BLaER1 treated with 17β-estradiol and CSF1 and Interleukin-3, amounts not matched to agents 10 nM and 100 nM (cell line): Measurements from ENCODE around the gene AK8.

Experiments
- H3K27ac ChIP-seq, 11 experiments: shearing (Covaris generic); formaldehyde crosslinking; 2 replicates each; pipeline ENCODE4 v1.8.1; 2022
- H3K27me3 ChIP-seq, 11 experiments: shearing (Covaris generic); formaldehyde crosslinking; 2 replicates each; pipeline ENCODE4 v1.8.1; 2022
- H3K36me3 ChIP-seq, 11 experiments: shearing (Covaris generic); formaldehyde crosslinking; 2 replicates each; pipeline ENCODE4 v1.8.1; 2022
- H3K4me1 ChIP-seq, 10 experiments: shearing (Covaris generic); formaldehyde crosslinking; 2 replicates each; pipeline ENCODE4 v1.8.1; 2022
- H3K4me2 ChIP-seq, 11 experiments: shearing (Covaris generic); formaldehyde crosslinking; 2 replicates each; pipeline ENCODE4 v1.8.1; 2022
- H3K4me3 ChIP-seq, 10 experiments: shearing (Covaris generic); formaldehyde crosslinking; 2 replicates each; pipeline ENCODE4 v1.8.1; 2022
- H3K9ac ChIP-seq, 11 experiments: shearing (Covaris generic); formaldehyde crosslinking; 2 replicates each; pipeline ENCODE4 v1.8.1; 2022
- H3K9me3 ChIP-seq, 11 experiments: shearing (Covaris generic); formaldehyde crosslinking; replicated peaks in 1 of 11; 2 replicates each; pipeline ENCODE4 v1.8.1; 2022
- H4K20me1 ChIP-seq, 11 experiments: shearing (Covaris generic); formaldehyde crosslinking; 2 replicates each; pipeline ENCODE4 v1.8.1; 2022
- Cebpa-rat ChIP-seq, 11 experiments: shearing (Covaris generic); IDR thresholded peaks; 2 replicates each; pipeline ENCODE4 v1.8.1; 2022

Gene AK8

GRCh38 chr9:132857616-132858342, 20.3 kb downstream of the AK8 start:
- no peaks in the 10 kb centered on the region for H3K9me3 ChIP-seq
- peak overlapping the region; percentile 36 to 86 (median 78) for H3K4me2 ChIP-seq
- H3K4me3 ChIP-seq = no peak overlapping the region; a peak in 1 of 20 replicates
- no peaks in the 10 kb centered on the region for H3K36me3 ChIP-seq
- H4K20me1 ChIP-seq = no peaks in the 10 kb centered on the region
- H3K27me3 ChIP-seq = peaks cover 10 to 24% (median 18%) of the 10 kb centered on the region in 11 experiments; a peak in 16 of 22 replicates
- no peak for TF ChIP-seq Cebpa-rat (IDR thresholded peaks at IDR 0.05)
- H3K9ac ChIP-seq = peak overlapping the region in 7 of 11 experiments; percentile 16 to 42 (median 38); a peak in 11 of 22 replicates
- H3K4me1 ChIP-seq = peaks cover 23 to 70% (median 59%) of the 10 kb centered on the region in 10 experiments
- no peak overlapping the region for H3K27ac ChIP-seq

- Histone ChIP-seq H3K36me3 (no peaks in the 10 kb centered on the region), H3K9me3 (no peaks in the 10 kb centered on the region), H3K4me3 (no peak overlapping the region), H3K27ac (no peak overlapping the region), H3K4me2 (peak overlapping the region; percentile 36 to 86 (median 78)), H3K27me3 (peaks cover 10 to 24% (median 18%) of the 10 kb centered on the region in 11 experiments; a peak in 16 of 22 replicates), H3K9ac (peak overlapping the region in 2 of 11 experiments; percentile 32 to 40; a peak in 2 of 22 replicates), H4K20me1 (no peaks in the 10 kb centered on the region), H3K4me1 (peaks cover 23 to 63% (median 54%) of the 10 kb centered on the region in 10 experiments)
- peak in 4 of 11 experiments; percentile 15 to 54 (median 29); a peak in 5 of 22 replicates for TF ChIP-seq Cebpa-rat (IDR thresholded peaks at IDR 0.05)
Measured at GRCh38 chr9:132857031-132857430, 21.1 kb downstream of the AK8 start.

GRCh38 chr9:132855904-132856303, 22.2 kb downstream of the AK8 start:
- no peaks in the 10 kb centered on the region for H3K36me3 ChIP-seq
- H3K27me3 ChIP-seq = peaks cover 10 to 24% (median 18%) of the 10 kb centered on the region in 11 experiments; a peak in 16 of 22 replicates
- H3K4me2 ChIP-seq = peak overlapping the region; percentile 3 to 86 (median 78); a peak in 19 of 22 replicates
- no peaks in the 10 kb centered on the region for H4K20me1 ChIP-seq
- no peak overlapping the region for H3K4me3 ChIP-seq
- no peak overlapping the region for H3K27ac ChIP-seq
- no peak for TF ChIP-seq Cebpa-rat (IDR thresholded peaks at IDR 0.05)
- peaks cover 29 to 63% (median 53%) of the 10 kb centered on the region in 10 experiments for H3K4me1 ChIP-seq
- no peaks in the 10 kb centered on the region for H3K9me3 ChIP-seq
- no peak overlapping the region for H3K9ac ChIP-seq

GRCh38 chr9:132854832-132855231, 23.3 kb downstream of the AK8 start:
- Histone ChIP-seq H3K27me3 (peaks cover 10 to 24% (median 18%) of the 10 kb centered on the region in 11 experiments; a peak in 16 of 22 replicates), H3K4me1 (peaks cover 34 to 68% (median 54%) of the 10 kb centered on the region in 10 experiments), H3K9me3 (no peaks in the 10 kb centered on the region), H4K20me1 (no peaks in the 10 kb centered on the region), H3K36me3 (no peaks in the 10 kb centered on the region), H3K9ac (no peak overlapping the region), H3K4me3 (no peak overlapping the region), H3K27ac (no peak overlapping the region), H3K4me2 (peak overlapping the region in 5 of 11 experiments; percentile 31 to 79 (median 48); a peak in 9 of 22 replicates)
- no peak for TF ChIP-seq Cebpa-rat (IDR thresholded peaks at IDR 0.05)

GRCh38 chr9:132853482-132853881, 24.6 kb downstream of the AK8 start:
- H3K9ac ChIP-seq = no peak overlapping the region
- H3K27me3 ChIP-seq = peaks cover 8 to 17% (median 12%) of the 10 kb centered on the region in 11 experiments; a peak in 16 of 22 replicates
- TF ChIP-seq Cebpa-rat (IDR thresholded peaks at IDR 0.05) = no peak
- H3K4me1 ChIP-seq = peaks cover 38 to 74% (median 61%) of the 10 kb centered on the region in 10 experiments
- H4K20me1 ChIP-seq = no peaks in the 10 kb centered on the region
- no peaks in the 10 kb centered on the region for H3K9me3 ChIP-seq
- H3K36me3 ChIP-seq = no peaks in the 10 kb centered on the region
- no peak overlapping the region for H3K4me3 ChIP-seq
- H3K4me2 ChIP-seq = no peak overlapping the region
- no peak overlapping the region for H3K27ac ChIP-seq

- no peak for TF ChIP-seq Cebpa-rat (IDR thresholded peaks at IDR 0.05)
- Histone ChIP-seq H3K9ac (no peak overlapping the region), H3K27me3 (no peaks in the 10 kb centered on the region), H3K27ac (no peak overlapping the region; a peak in 1 of 22 replicates), H4K20me1 (no peaks in the 10 kb centered on the region), H3K4me3 (no peak overlapping the region), H3K4me1 (peaks cover 15 to 57% (median 47%) of the 10 kb centered on the region in 10 experiments), H3K36me3 (no peaks in the 10 kb centered on the region), H3K4me2 (peak overlapping the region in 8 of 11 experiments; percentile 3 to 55 (median 34); a peak in 6 of 22 replicates), H3K9me3 (no peaks in the 10 kb centered on the region)
Measured at GRCh38 chr9:132849185-132849706, 28.8 kb downstream of the AK8 start.

- Histone ChIP-seq H3K4me2 (peak overlapping the region in 7 of 11 experiments; percentile 50 to 65 (median 55); a peak in 12 of 22 replicates), H4K20me1 (no peaks in the 10 kb centered on the region), H3K4me1 (peaks cover 15 to 57% (median 46%) of the 10 kb centered on the region in 10 experiments), H3K9me3 (no peaks in the 10 kb centered on the region), H3K4me3 (no peak overlapping the region), H3K27me3 (no peaks in the 10 kb centered on the region), H3K36me3 (no peaks in the 10 kb centered on the region), H3K9ac (no peak overlapping the region), H3K27ac (peak overlapping the region in 3 of 11 experiments; percentile 8 to 30 (median 24); a peak in 2 of 22 replicates)
- no peak for TF ChIP-seq Cebpa-rat (IDR thresholded peaks at IDR 0.05)
Measured at GRCh38 chr9:132846918-132847515, 31.1 kb downstream of the AK8 start.

- no peaks in the 10 kb centered on the region for H4K20me1 ChIP-seq
Measured at GRCh38 chr9:132846109-132846917, 31.8 kb downstream of the AK8 start.

More at GRCh38 chr9:132846109-132846917, 31.8 kb downstream of the AK8 start:
- H3K9ac ChIP-seq = no peak overlapping the region
- peaks cover 13 to 50% (median 41%) of the 10 kb centered on the region in 10 experiments for H3K4me1 ChIP-seq
- peak overlapping the region in 2 of 11 experiments; percentile 53 to 55; a peak in 3 of 22 replicates for H3K4me2 ChIP-seq
- no peaks in the 10 kb centered on the region for H3K9me3 ChIP-seq
- no peaks in the 10 kb centered on the region for H3K36me3 ChIP-seq
- TF ChIP-seq Cebpa-rat (IDR thresholded peaks at IDR 0.05) = no peak
- no peak overlapping the region for H3K4me3 ChIP-seq
- peak overlapping the region in 1 of 11 experiments; percentile 22; a peak in 1 of 22 replicates for H3K27ac ChIP-seq
- no peaks in the 10 kb centered on the region for H3K27me3 ChIP-seq
